GM06990 (cell line): ENCODE results near the gene CMTM8.

Experiments
- DNase-seq: peaks from one replicate; pipeline ENCODE4 v3.0.0-alpha.2; 2011; ENCODE audit not compliant: insufficient read length; ENCODE audit errors: extremely low read depth
- H3K27me3 ChIP-seq: replicated peaks from 2 replicates; pipeline ENCODE4 v1.6.0; 2011; ENCODE audit warnings: low read length; ENCODE audit not compliant: control insufficient read depth, insufficient read depth
- H3K36me3 ChIP-seq: 2 replicates; pipeline ENCODE4 v1.5.1; 2011; ENCODE audit warnings: low read length; ENCODE audit not compliant: control insufficient read depth, insufficient read depth
- H3K4me3 ChIP-seq: replicated peaks from 2 replicates; pipeline ENCODE4 v1.5.1; 2011; ENCODE audit warnings: low read depth, mild to moderate bottlenecking, control low read depth, low read length
- CTCF ChIP-seq: IDR thresholded peaks from 2 replicates; pipeline ENCODE4 v1.5.1; 2011; ENCODE audit warnings: low read length, control low read depth, mild to moderate bottlenecking, inconsistent platforms; ENCODE audit not compliant: insufficient read depth, poor library complexity, severe bottlenecking

Gene CMTM8

GRCh38 chr3:32280262-32280910 is 41.9 kb downstream of the CMTM8 start:
- DNase-seq = no peak
- no peaks in the 10 kb centered on the region for H3K36me3 ChIP-seq
- H3K4me3 ChIP-seq = no peak overlapping the region
- no peak for TF ChIP-seq CTCF
- H3K27me3 ChIP-seq = no peaks in the 10 kb centered on the region

- Histone ChIP-seq H3K4me3 (no peak overlapping the region), H3K27me3 (no peaks in the 10 kb centered on the region), H3K36me3 (no peaks in the 10 kb centered on the region)
- DNase-seq = no peak
- TF ChIP-seq CTCF = no peak
Observed at GRCh38 chr3:32281570-32282106, 43.2 kb downstream of the CMTM8 start.

- Histone ChIP-seq H3K36me3 (no peaks in the 10 kb centered on the region), H3K27me3 (no peaks in the 10 kb centered on the region), H3K4me3 (no peak overlapping the region)
- DNase-seq = no peak
- TF ChIP-seq CTCF = no peak
Observed at GRCh38 chr3:32282578-32283154, 44.2 kb downstream of the CMTM8 start.

GRCh38 chr3:32283304-32283703 is 44.8 kb downstream of the CMTM8 start:
- Histone ChIP-seq H3K27me3 (no peaks in the 10 kb centered on the region), H3K4me3 (no peak overlapping the region), H3K36me3 (no peaks in the 10 kb centered on the region)
- TF ChIP-seq CTCF = no peak
- DNase-seq = no peak

- DNase-seq = no peak
- Histone ChIP-seq H3K4me3 (no peak overlapping the region), H3K27me3 (no peaks in the 10 kb centered on the region), H3K36me3 (no peaks in the 10 kb centered on the region)
- no peak for TF ChIP-seq CTCF
Observed at GRCh38 chr3:32284443-32285212, 46.1 kb downstream of the CMTM8 start.
